ENCODE data around the gene CACNA1C.
"Not testable (repeated sequence)": the region's sequence is repeated elsewhere in the genome, so short reads cannot be mapped to it uniquely, and the experiment has no call there.

Gene CACNA1C

GRCh38 chr12:2490831-2491230 is 438.0 kb downstream of the CACNA1C start:
- no peak for TF ChIP-seq CTCF (IDR thresholded peaks at IDR 0.05; ENCODE audit: insufficient read depth, missing control alignments)
- FAIRE-seq (no peak), DNase-seq (ENCODE audit: insufficient read length, low spot score) (no peak)

- not testable (repeated sequence) for FAIRE-seq
Observed at GRCh38 chr12:2491349-2491748, 438.6 kb downstream of the CACNA1C start.

GRCh38 chr12:2492236-2492635 is 439.4 kb downstream of the CACNA1C start:
- no peak for FAIRE-seq
- DNase-seq (ENCODE audit: insufficient read length, low spot score) = no peak
- no peak for TF ChIP-seq CTCF (IDR thresholded peaks at IDR 0.05; ENCODE audit: insufficient read depth, missing control alignments)

More at GRCh38 chr12:2491349-2491748, 438.6 kb downstream of the CACNA1C start:
- not testable (repeated sequence) for DNase-seq (ENCODE audit: insufficient read length, low spot score)

- no peak for TF ChIP-seq CTCF (IDR thresholded peaks at IDR 0.05; ENCODE audit: insufficient read depth, missing control alignments)
- no peak for DNase-seq (ENCODE audit: insufficient read length, low spot score)
- FAIRE-seq = no peak
Observed at GRCh38 chr12:2493086-2493485, 440.3 kb downstream of the CACNA1C start.

GRCh38 chr12:2494486-2495192 is 441.9 kb downstream of the CACNA1C start:
- FAIRE-seq = no peak
- TF ChIP-seq CTCF (IDR thresholded peaks at IDR 0.05; ENCODE audit: insufficient read depth, missing control alignments) = no peak
- DNase-seq (ENCODE audit: insufficient read length, low spot score) = no peak

GRCh38 chr12:2495417-2496112 is 442.8 kb downstream of the CACNA1C start:
- FAIRE-seq (no peak), DNase-seq (ENCODE audit: insufficient read length, low spot score) (no peak)
- no peak for TF ChIP-seq CTCF (IDR thresholded peaks at IDR 0.05; ENCODE audit: insufficient read depth, missing control alignments)

- DNase-seq (ENCODE audit: insufficient read length, low spot score) (no peak), FAIRE-seq (no peak)
- TF ChIP-seq CTCF (IDR thresholded peaks at IDR 0.05; ENCODE audit: insufficient read depth, missing control alignments) = no peak
Observed at GRCh38 chr12:2498964-2499500, 446.2 kb downstream of the CACNA1C start.

Data from D721Med (cell line).